Subcutaneous abdominal adipose tissue (tissue), 5 donors: ENCODE data around the gene NEK7.

Source experiments
- H3K27ac ChIP-seq: one replicate; pipeline ENCODE4 v1.7.0; 2013; ENCODE audit warnings: low read depth, mild to moderate bottlenecking, inconsistent platforms, low read length, moderate library complexity
- H3K27me3 ChIP-seq, 5 donors: one replicate each; pipeline ENCODE4 v1.7.0; 2013; ENCODE audit warnings: low read length in 5 of 5, inconsistent platforms in 1 of 5; ENCODE audit not compliant: control insufficient read depth in 5 of 5, insufficient read depth in 4 of 5
- H3K36me3 ChIP-seq, 5 donors: one replicate each; pipeline ENCODE4 v1.7.0; 2013; ENCODE audit warnings: low read length in 5 of 5; ENCODE audit not compliant: control insufficient read depth in 5 of 5, insufficient read depth in 5 of 5
- H3K4me1 ChIP-seq, 5 donors: one replicate each; pipeline ENCODE4 v1.7.0; 2013; ENCODE audit warnings: low read length in 5 of 5, mild to moderate bottlenecking in 3 of 5, moderate library complexity in 1 of 5; ENCODE audit not compliant: control insufficient read depth in 5 of 5, insufficient read depth in 5 of 5
- H3K4me3 ChIP-seq, 5 donors: one replicate each; pipeline ENCODE4 v1.7.0; 2013; ENCODE audit warnings: low read length in 5 of 5, low read depth in 1 of 5
- H3K9ac ChIP-seq, 5 donors: one replicate each; pipeline ENCODE4 v1.7.0; 2013; ENCODE audit warnings: low read length in 5 of 5, mild to moderate bottlenecking in 4 of 5, moderate library complexity in 3 of 5
- H3K9me3 ChIP-seq, 5 donors: one replicate each; pipeline ENCODE4 v1.7.0; 2013; ENCODE audit warnings: low read length in 5 of 5; ENCODE audit not compliant: control insufficient read depth in 5 of 5
- donor health status: healthy.
- donor health status: healthy.
- donor health status: healthy.
- donor health status: healthy.
- donor health status: healthy.

Gene NEK7

DNA sequence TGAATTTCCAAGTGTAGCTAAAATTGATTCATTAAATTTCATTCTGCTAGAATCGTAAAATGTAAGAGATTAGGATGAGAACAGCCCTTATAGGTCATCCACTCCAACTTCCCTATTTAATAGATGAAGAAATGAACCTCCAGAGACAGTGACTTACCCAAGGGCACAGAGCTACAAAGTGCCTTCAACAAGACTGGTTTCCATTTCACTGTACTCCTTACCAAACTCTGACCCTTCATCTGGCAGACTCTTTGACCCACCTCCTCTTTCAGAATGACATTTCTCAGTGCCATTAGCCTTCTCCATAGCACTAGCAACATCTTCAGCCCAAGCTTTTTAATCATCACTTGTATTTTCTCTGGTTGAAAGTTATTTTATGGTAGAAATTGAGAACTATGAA, 161.3 kb downstream of the NEK7 start:
- H3K9ac ChIP-seq = no peak overlapping the region
- H3K27me3 ChIP-seq = no peaks in the 10 kb centered on the region
- H3K4me3 ChIP-seq = no peak overlapping the region
- H3K4me1 ChIP-seq = no peaks in the 10 kb centered on the region
- peaks cover 11 to 20% (median 17%) of the 10 kb centered on the region in 5 donors for H3K36me3 ChIP-seq
- no peak overlapping the region for H3K27ac ChIP-seq
- no peaks in the 10 kb centered on the region for H3K9me3 ChIP-seq

GRCh38 chr1:198320759-198321158, 164.0 kb downstream of the NEK7 start:
- H3K9me3 ChIP-seq = no peaks in the 10 kb centered on the region
- no peak overlapping the region for H3K9ac ChIP-seq
- H3K4me3 ChIP-seq = no peak overlapping the region
- no peak overlapping the region for H3K27ac ChIP-seq
- no peaks in the 10 kb centered on the region for H3K4me1 ChIP-seq
- H3K36me3 ChIP-seq = peaks cover 11 to 20% (median 12%) of the 10 kb centered on the region in 5 donors
- no peaks in the 10 kb centered on the region for H3K27me3 ChIP-seq

DNA sequence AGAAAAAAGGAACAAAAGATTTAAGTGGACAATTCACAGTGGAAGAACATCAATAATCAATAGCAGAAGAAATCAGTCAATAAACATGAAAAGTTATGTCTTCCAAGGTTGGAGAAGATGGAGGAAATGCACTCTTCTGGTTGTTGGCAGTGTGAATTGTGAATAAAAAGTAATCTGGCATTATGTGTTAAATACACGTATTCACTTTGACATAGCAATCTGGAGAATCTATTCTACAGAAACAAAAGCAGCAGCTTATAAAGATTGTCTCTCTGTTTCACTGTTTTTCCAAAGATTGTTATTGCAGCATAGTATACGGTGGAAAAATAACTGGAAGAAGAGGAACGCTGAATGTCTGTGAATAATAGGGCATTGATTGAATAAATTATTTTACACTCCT, 169.4 kb downstream of the NEK7 start:
- H3K27ac ChIP-seq = no peak overlapping the region
- H3K4me1 ChIP-seq = no peaks in the 10 kb centered on the region
- H3K36me3 ChIP-seq = peaks cover 0 to under 1% (median under 1%) of the 10 kb centered on the region in 5 donors
- no peak overlapping the region for H3K9ac ChIP-seq
- H3K9me3 ChIP-seq = no peaks in the 10 kb centered on the region
- H3K4me3 ChIP-seq = no peak overlapping the region
- H3K27me3 ChIP-seq = peaks cover 0 to 2% (median 0%) of the 10 kb centered on the region in 5 donors

- Histone ChIP-seq H3K4me3 (no peak overlapping the region), H3K27ac (no peak overlapping the region), H3K27me3 (peaks cover 0 to 2% (median 0%) of the 10 kb centered on the region in 5 donors), H3K4me1 (no peaks in the 10 kb centered on the region), H3K9ac (no peak overlapping the region), H3K36me3 (no peaks in the 10 kb centered on the region), H3K9me3 (no peaks in the 10 kb centered on the region)
Observed at GRCh38 chr1:198326915-198327314, 170.1 kb downstream of the NEK7 start.

DNA sequence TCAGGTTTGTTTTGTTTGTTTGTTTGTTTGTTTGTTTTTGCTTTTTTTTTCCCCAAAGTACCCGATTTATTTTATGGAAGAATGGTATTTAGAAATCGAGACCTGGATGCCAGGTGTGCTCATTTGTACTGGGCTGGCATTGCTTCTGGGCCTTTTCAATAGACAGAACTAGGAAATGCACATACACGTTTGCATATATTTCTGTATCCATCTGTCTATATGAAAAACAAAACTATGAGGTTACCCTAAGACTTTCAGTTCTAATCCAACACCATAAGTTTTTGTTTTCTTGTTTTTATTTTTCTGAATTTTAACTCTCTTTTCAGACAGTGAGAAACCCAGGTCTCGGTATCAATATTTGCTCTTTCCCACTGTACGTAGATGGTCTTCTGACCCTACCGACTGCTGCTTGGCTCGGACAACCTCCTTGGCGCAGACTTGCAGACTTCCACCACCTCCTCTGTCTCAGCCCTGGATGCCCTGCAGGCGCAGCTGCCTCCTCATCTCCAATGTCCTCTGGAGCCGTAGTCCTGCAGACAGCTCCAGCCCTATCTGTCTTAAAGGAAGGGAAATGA, 171.7 kb downstream of the NEK7 start:
- Histone ChIP-seq H3K9ac (no peak overlapping the region), H3K36me3 (no peaks in the 10 kb centered on the region), H3K4me1 (no peaks in the 10 kb centered on the region), H3K27me3 (peaks cover 0 to 2% (median 0%) of the 10 kb centered on the region in 5 donors), H3K4me3 (no peak overlapping the region), H3K9me3 (no peaks in the 10 kb centered on the region), H3K27ac (no peak overlapping the region)

- no peaks in the 10 kb centered on the region for H3K4me1 ChIP-seq
Observed at GRCh38 chr1:198330982-198331615, 174.3 kb downstream of the NEK7 start.

DNA sequence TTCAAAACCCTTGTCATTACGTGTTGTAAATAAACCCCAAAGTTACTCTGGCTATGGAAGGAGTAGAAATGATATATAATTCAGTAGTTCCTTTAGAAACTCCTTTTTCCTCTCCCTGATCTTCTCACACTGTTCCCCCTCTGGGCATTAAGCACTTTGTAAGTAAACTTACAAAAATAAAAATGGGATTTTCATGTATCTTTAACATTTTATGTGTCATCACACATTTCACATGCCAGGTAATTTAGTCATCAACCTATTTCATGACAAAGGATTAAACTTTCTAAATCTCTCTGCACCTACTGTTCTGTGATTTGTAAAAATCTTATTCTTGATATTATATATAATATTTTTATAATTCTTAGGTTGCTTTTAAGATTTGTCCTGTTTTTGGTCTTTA, 176.9 kb downstream of the NEK7 start:
- Histone ChIP-seq H3K27me3 (peaks cover 0 to 2% (median 0%) of the 10 kb centered on the region in 5 donors), H3K9me3 (peaks cover 0 to 4% (median 0%) of the 10 kb centered on the region in 5 donors), H3K36me3 (no peaks in the 10 kb centered on the region), H3K9ac (no peak overlapping the region), H3K4me1 (no peaks in the 10 kb centered on the region), H3K4me3 (no peak overlapping the region), H3K27ac (no peak overlapping the region)

More at GRCh38 chr1:198330982-198331615, 174.3 kb downstream of the NEK7 start:
- Histone ChIP-seq H3K27me3 (peaks cover 0 to 2% (median 0%) of the 10 kb centered on the region in 5 donors), H3K27ac (no peak overlapping the region), H3K9ac (no peak overlapping the region), H3K4me3 (no peak overlapping the region), H3K36me3 (no peaks in the 10 kb centered on the region), H3K9me3 (peaks cover 0 to 4% (median 0%) of the 10 kb centered on the region in 5 donors)

DNA sequence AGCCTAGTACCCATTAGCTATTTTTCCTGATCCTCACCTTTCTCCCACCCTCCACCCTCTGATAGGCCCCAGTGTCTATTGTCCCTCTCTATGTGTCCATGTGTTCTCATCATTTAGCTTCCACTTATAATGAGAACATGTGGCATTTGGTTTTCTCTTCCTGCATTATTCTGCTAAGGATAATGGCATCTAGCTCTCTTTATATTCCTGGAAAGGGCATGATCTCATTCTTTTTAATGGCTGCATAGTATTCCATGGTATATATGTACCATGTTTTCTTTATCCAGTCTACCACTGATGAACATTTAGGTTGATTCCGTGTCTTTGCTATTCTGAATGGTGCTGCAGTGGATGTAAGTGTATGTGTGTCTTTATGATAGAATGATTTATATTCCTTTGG, 178.9 kb downstream of the NEK7 start:
- Histone ChIP-seq H3K9me3 (peaks cover 0 to 4% (median 0%) of the 10 kb centered on the region in 5 donors), H3K27me3 (peaks cover 0 to 2% (median 0%) of the 10 kb centered on the region in 5 donors), H3K36me3 (no peaks in the 10 kb centered on the region), H3K4me3 (no peak overlapping the region), H3K4me1 (no peaks in the 10 kb centered on the region), H3K9ac (no peak overlapping the region), H3K27ac (no peak overlapping the region)

GRCh38 chr1:198337886-198338285, 181.1 kb downstream of the NEK7 start:
- no peak overlapping the region for H3K4me3 ChIP-seq
- no peak overlapping the region for H3K27ac ChIP-seq
- H3K36me3 ChIP-seq = no peaks in the 10 kb centered on the region
- no peaks in the 10 kb centered on the region for H3K27me3 ChIP-seq
- no peaks in the 10 kb centered on the region for H3K4me1 ChIP-seq
- peaks cover 0 to 4% (median 0%) of the 10 kb centered on the region in 5 donors for H3K9me3 ChIP-seq
- H3K9ac ChIP-seq = no peak overlapping the region

DNA sequence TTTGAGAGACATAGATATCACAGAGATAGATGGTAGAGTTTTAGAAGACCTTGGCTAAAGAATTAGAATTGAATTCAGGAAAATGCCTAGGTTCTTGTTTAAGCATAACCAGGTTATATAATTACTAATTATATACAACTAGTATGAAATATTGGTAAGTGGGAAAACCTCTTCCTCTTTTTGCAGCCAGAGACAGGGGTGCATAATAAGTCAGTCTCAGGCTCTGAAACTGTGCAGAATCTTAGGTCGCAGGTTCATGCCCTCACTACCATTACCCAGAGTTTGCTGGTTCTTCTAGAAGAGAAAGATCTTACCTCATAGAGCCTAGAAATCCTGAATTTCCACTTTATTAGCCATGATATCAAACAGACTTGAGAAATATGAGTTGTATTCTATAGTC, 183.3 kb downstream of the NEK7 start:
- H3K27me3 ChIP-seq = no peaks in the 10 kb centered on the region
- H3K36me3 ChIP-seq = no peaks in the 10 kb centered on the region
- H3K9ac ChIP-seq = no peak overlapping the region
- H3K4me3 ChIP-seq = no peak overlapping the region
- peaks cover 0 to 4% (median 0%) of the 10 kb centered on the region in 5 donors for H3K9me3 ChIP-seq
- no peaks in the 10 kb centered on the region for H3K4me1 ChIP-seq
- no peak overlapping the region for H3K27ac ChIP-seq
